Keratinocyte (primary cell): ENCODE measurements around the gene CCDC86.

Experiments used
- CTCF ChIP-seq, 3 experiments: IDR thresholded peaks in 1 of 3; conservative IDR thresholded peaks in 1 of 3; optimal IDR thresholded peaks in 1 of 3; 2 replicates in 2 of 3; 3 replicates in 1 of 3; pipeline versions ENCODE3 to v1.5.1; 2011; ENCODE audit warnings: low read length in 3 of 3, mild to moderate bottlenecking in 3 of 3, moderate library complexity in 2 of 3, control low read depth in 1 of 3, inconsistent platforms in 1 of 3; ENCODE audit not compliant: insufficient read depth in 2 of 3; ENCODE audit errors: extremely low read depth in 1 of 3
- EZH2 ChIP-seq: IDR thresholded peaks from one replicate; pipeline ENCODE4 v1.6.1; 2012; ENCODE audit warnings: inconsistent platforms, mild to moderate bottlenecking, low read length, moderate library complexity

DNA sequence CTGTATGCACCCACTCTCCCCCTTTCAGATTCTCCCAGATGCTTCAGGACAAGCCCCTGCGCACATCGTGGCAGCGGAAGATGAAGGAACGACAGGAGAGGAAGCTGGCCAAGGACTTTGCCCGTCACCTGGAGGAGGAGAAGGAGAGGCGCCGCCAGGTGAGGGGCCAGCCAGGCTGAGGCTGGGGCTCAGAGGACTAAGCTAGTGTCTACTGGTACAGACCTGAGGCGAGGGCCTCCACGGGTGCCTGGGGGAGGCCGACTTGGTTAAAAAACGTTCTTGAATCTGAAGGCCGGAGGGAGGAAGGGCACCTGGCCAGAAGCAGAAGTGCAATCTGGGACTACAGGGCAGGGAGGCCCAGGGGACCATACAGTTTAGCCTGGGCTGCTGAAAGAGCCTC is 6.0 kb downstream of the CCDC86 start:
- TF ChIP-seq CTCF (optimal IDR thresholded peaks at IDR 0.05 in 1 of 3, IDR thresholded peaks at IDR 0.05 in 1 of 3, conservative IDR thresholded peaks at IDR 0.05 in 1 of 3; ENCODE audit: extremely low read depth in 1 of 3, insufficient read depth in 2 of 3, low read length in 3 of 3), result no peak
- no peak for TF ChIP-seq EZH2
